GM21447 (cell line): ENCODE data around the gene HMG20B.
"Not testable (repeated sequence)": the region's sequence is repeated elsewhere in the genome, so short reads cannot be mapped to it uniquely, and the experiment has no call there.

Experiments used
- ATAC-seq: cut with Tn5 transposase; IDR thresholded peaks from one replicate; pipeline ENCODE4 v1.9.1; 2021; ENCODE audit not compliant: unreplicated experiment

Gene HMG20B

GRCh38 chr19:3572855-3573161 is at the start of gene HMG20B:
TSS of gene HMG20B (plus strand) at chr19:3572944. CDS start at chr19:3573310, 366 bp downstream.
- peak; percentile 3 for ATAC-seq

GRCh38 chr19:3523361-3524077 is 49.2 kb upstream of the HMG20B start:
- no peak for ATAC-seq

GRCh38 chr19:3524078-3524842 is 48.5 kb upstream of the HMG20B start:
- ATAC-seq = no peak

GRCh38 chr19:3524904-3525451 is 47.8 kb upstream of the HMG20B start:
- no peak for ATAC-seq

- no peak for ATAC-seq
These were observed 46.1 kb upstream of the HMG20B start for GRCh38 chr19:3526507-3527237.

GRCh38 chr19:3527238-3527910 is 45.4 kb upstream of the HMG20B start:
- no peak for ATAC-seq

GRCh38 chr19:3528080-3528479 is 44.7 kb upstream of the HMG20B start:
- ATAC-seq = no peak

- no peak for ATAC-seq
These were observed 44.1 kb upstream of the HMG20B start for GRCh38 chr19:3528539-3529211.

GRCh38 chr19:3529299-3529698 is 43.4 kb upstream of the HMG20B start:
- not testable (repeated sequence) for ATAC-seq

- no peak for ATAC-seq
These were observed 42.4 kb upstream of the HMG20B start for GRCh38 chr19:3530389-3530788.

- no peak for ATAC-seq
These were observed 41.0 kb upstream of the HMG20B start for GRCh38 chr19:3531716-3532115.

GRCh38 chr19:3532154-3532786 is 40.5 kb upstream of the HMG20B start:
- no peak for ATAC-seq

- no peak for ATAC-seq
These were observed 39.7 kb upstream of the HMG20B start for GRCh38 chr19:3533033-3533432.

- ATAC-seq = no peak
These were observed 39.1 kb upstream of the HMG20B start for GRCh38 chr19:3533563-3534216.

GRCh38 chr19:3534375-3535234 is 38.1 kb upstream of the HMG20B start:
- no peak for ATAC-seq

GRCh38 chr19:3535235-3535535 is 37.6 kb upstream of the HMG20B start:
- no peak for ATAC-seq

GRCh38 chr19:3535563-3535965 is 37.2 kb upstream of the HMG20B start:
- ATAC-seq = no peak

GRCh38 chr19:3535981-3536380 is 36.8 kb upstream of the HMG20B start:
- no peak for ATAC-seq
